Karpas-422 (cell line): ENCODE results near the gene AGAP2. TPM values are rescaled to one million over a fixed set of nuclear protein-coding genes. Genes with fewer than 3 reads are reported as not detected.

ENCODE experiments used
- DNase-seq: peaks from one replicate; pipeline ENCODE4 v3.0.0-alpha.2; 2015
- H2AFZ ChIP-seq: fragments of 200-600 bp; sonication (generic); 2 replicates; pipeline ENCODE4 v1.6.1; 2014; ENCODE audit warnings: antibody characterized with exemption, low read length, mixed read lengths
- H3K27ac ChIP-seq: fragments of 200-600 bp; sonication (generic); 2 replicates; pipeline ENCODE4 v1.5.1; 2014; ENCODE audit warnings: mild to moderate bottlenecking, low read length, moderate library complexity
- H3K27me3 ChIP-seq: fragments of 200-600 bp; sonication (generic); 2 replicates; pipeline ENCODE4 v1.6.1; 2014; ENCODE audit warnings: low read length, mixed read lengths
- H3K36me3 ChIP-seq: fragments of 200-600 bp; sonication (generic); 2 replicates; pipeline ENCODE4 v1.6.1; 2014; ENCODE audit warnings: low read length, mixed read lengths; ENCODE audit not compliant: insufficient read depth
- H3K4me1 ChIP-seq: fragments of 200-600 bp; sonication (generic); 2 replicates; pipeline ENCODE4 v1.6.1; 2014; ENCODE audit warnings: mild to moderate bottlenecking, low read length, mixed read lengths
- H3K4me2 ChIP-seq: fragments of 200-600 bp; sonication (generic); 2 replicates; pipeline ENCODE4 v1.6.1; 2014; ENCODE audit warnings: low read length, low read depth, mild to moderate bottlenecking; ENCODE audit not compliant: poor library complexity, severe bottlenecking
- H3K4me3 ChIP-seq: fragments of 200-600 bp; sonication (generic); 2 replicates; pipeline ENCODE4 v1.5.1; 2014; ENCODE audit warnings: mild to moderate bottlenecking, antibody characterized with exemption, low read length, mixed read lengths
- H3K79me2 ChIP-seq: fragments of 200-600 bp; sonication (generic); 2 replicates; pipeline ENCODE4 v1.6.1; 2014; ENCODE audit warnings: mild to moderate bottlenecking, low read length, mixed read lengths
- H3K9ac ChIP-seq: fragments of 200-600 bp; sonication (generic); 2 replicates; pipeline ENCODE4 v1.6.0; 2014; ENCODE audit warnings: low read length
- H3K9me2 ChIP-seq: fragments of 200-600 bp; sonication (generic), shearing (Covaris generic); replicated peaks from 2 replicates; pipeline ENCODE4 v1.6.0; 2014; ENCODE audit warnings: mild to moderate bottlenecking, low read length, moderate library complexity; ENCODE audit not compliant: insufficient read depth
- H3K9me3 ChIP-seq: fragments of 300-700, 200-600 bp; sonication (generic); 2 replicates; pipeline ENCODE4 v1.6.1; 2014; ENCODE audit warnings: low read length, mixed read lengths
- H4K20me1 ChIP-seq: fragments of 200-600 bp; sonication (generic); 2 replicates; pipeline ENCODE4 v1.6.1; 2014; ENCODE audit warnings: mild to moderate bottlenecking, antibody characterized with exemption, low read length, low read depth; ENCODE audit not compliant: insufficient read depth
- total RNA-seq: library from RNA; depleted of rRNA; stranded (reverse); fragments of >200 nt; shearing (Covaris generic); gene quantifications from 2 replicates; pipeline ENCODE4 v1.2.3, GENCODE V29; 2014; ENCODE audit warnings: low replicate concordance

AGAP2 gene
- total RNA-seq, 1 experiment from 2014 or later: 6.7 TPM

DNA sequence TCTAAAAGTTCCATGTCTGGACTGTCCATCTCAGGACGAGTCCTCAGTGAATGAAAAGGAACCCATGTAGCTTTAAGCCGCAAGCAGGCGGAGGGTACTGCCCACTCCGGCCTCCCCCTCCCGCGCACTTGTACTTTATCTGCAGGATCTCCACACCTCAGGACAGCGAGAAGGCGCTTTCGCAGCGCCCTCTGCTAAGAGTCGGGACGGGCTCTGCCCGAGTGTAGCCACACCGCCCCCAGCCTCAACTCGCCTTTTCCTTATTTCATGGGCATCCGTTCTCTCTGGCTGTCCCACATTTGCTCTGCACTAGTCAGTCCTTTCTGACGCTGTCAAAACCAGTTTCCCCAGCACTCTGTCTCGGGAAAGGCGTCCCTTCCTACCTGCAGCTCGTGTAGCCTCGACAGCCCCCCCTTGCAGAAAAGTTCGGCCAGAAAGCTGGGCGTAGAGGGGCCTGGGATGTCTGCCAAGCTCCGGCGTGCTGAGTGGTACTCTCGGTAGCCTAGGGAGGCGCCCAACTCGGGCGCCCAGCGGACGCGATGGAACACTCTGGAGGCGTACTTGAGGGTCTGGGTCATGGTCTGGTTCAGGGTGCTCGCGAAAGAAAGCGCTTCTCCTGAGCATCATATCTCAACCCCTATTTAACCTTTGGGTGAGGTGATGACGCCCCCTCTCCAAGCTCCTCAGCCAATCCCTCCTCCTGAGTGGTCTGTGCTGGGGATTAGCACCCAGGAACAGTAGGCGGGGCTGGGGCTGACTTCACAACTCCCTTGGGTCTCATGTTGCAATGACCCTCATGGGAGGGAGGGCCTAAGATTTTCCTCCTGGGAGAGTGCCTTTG lies 28.1 kb upstream of the AGAP2 start, which contains the start of gene CYP27B1:
CYP27B1 (minus strand) TSS at position 615 of the 841 bp plus-strand sequence; CDS start at position 578, 37 bp downstream.
- Histone ChIP-seq H3K4me1 (peaks cover 15% of the 10 kb centered on the region), H3K27ac (no peak within 1 kb of the TSS), H3K4me3 (no peak within 1 kb of the TSS), H3K4me2 (no peak within 1 kb of the TSS), H3K27me3 (no peaks in the 10 kb centered on the region), H3K9ac (no peak within 1 kb of the TSS), H2AFZ (no peak within 1 kb of the TSS), H4K20me1 (no peaks in the 10 kb centered on the region), H3K36me3 (peaks cover 4% of the 10 kb centered on the region; the same call in 1 of the 2 replicates), H3K9me2 (no peaks in the 10 kb centered on the region), H3K9me3 (no peaks in the 10 kb centered on the region), H3K79me2 (peaks cover 11% of the 10 kb centered on the region)
- DNase-seq: no peak

DNA sequence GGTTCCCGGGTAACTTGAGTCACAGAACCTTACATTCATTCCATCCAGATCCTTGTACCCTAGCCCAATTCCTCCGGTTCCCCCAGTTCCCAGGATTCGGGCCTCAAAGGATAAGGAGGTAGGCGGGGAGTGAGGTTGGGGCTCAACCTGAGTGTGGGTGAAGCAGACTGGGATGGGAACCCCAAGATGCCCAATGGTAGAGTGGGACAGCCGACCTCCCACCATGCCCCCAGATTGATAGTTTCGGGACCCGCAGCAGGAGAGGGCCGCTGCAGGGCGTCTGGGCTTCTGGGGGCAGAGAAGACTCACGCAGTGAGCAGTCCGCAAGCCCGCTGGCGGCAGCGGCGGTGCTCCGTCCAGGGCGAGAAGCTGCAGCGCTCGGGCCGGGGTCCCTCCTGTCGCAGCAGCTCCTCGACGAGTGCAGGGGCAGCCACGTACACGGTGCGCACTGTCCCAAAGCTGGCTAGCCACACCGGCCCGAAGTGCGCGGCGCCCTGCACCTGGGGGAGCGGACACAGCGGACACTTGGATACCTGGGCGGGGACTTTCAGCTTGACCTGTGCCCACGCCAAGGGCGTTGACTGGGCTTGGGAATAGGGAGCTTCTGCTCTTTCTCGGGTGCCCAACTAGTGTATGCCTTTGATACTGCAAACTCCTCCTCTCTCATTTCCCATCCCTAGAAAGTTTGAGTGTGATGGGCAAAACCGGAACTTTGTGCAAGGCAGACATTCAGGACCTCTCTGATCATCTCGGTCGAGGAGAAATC lies 27.3 kb upstream of the AGAP2 start:
- Histone ChIP-seq H4K20me1 (no peaks in the 10 kb centered on the region), H3K79me2 (peaks cover 5% of the 10 kb centered on the region), H3K4me3 (no peak overlapping the region), H3K9me3 (no peaks in the 10 kb centered on the region), H3K4me1 (peaks cover 9% of the 10 kb centered on the region), H3K9me2 (no peaks in the 10 kb centered on the region), H3K4me2 (no peak overlapping the region), H2AFZ (no peak overlapping the region), H3K36me3 (peaks cover 4% of the 10 kb centered on the region; the same call in 1 of the 2 replicates), H3K27ac (no peak overlapping the region), H3K9ac (no peak overlapping the region), H3K27me3 (no peaks in the 10 kb centered on the region)
- no peak for DNase-seq

DNA sequence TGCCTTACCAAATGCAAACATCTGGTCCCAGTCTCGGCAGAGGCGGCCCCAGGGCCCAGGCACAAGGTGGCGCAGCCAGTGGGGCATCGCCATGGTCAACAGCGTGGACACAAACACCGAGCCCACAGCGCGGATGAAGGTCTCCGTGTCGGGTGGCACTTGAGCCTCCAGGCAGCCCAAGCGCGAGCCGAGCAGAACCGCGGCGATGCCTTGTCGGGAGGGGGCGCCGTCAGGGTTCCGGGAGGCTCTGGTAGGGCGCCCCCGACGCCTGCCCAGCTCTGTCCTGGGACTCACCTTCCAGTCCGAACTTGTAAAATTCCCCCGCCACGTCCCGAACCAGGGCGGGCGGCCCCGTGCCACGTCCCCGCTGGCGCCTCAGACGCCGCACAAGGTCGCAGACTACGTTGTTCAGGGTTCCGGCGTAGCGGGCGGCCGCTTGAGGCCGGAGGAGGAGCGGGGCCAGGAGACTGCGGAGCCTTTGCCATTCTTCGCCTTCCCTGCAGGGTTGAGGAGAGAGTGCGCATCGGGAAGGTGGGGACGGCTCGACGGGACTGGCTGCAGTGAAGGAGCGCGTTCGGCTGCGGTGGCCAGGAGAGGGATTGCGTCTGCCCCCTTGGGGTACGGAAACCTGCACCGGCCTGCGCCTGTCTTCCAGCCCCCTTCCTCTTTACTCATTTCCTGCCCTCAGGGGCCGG lies 26.6 kb upstream of the AGAP2 start:
- Histone ChIP-seq H4K20me1 (peaks cover 5% of the 10 kb centered on the region), H2AFZ (no peak overlapping the region), H3K4me2 (no peak overlapping the region), H3K36me3 (peaks cover 3% of the 10 kb centered on the region; the same call in 1 of the 2 replicates), H3K9me3 (no peaks in the 10 kb centered on the region), H3K27ac (no peak overlapping the region), H3K4me3 (0 out of 2 replicates have a peak overlapping the region, but pooled peaks have one; percentile 0), H3K4me1 (peaks cover 4% of the 10 kb centered on the region; the same call in 1 of the 2 replicates), H3K27me3 (no peaks in the 10 kb centered on the region), H3K9ac (no peak overlapping the region), H3K79me2 (no peaks in the 10 kb centered on the region), H3K9me2 (no peaks in the 10 kb centered on the region)
- DNase-seq: no peak

DNA sequence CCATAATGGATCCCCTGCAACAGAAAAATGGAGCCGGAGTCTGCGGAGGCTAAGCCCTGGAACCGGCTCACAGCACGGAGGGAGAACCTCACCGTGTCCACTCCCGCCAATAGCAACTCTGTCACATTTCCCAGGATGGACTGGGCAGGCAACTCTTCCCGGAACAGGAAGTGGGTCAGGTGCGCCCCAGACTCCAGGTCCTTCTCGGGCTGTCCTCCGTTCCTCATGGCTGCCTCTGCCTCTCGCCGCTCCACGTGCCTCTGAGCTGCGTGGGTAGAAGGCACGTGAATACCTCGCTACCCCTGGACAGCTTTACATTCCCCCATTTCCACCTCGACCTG lies 26.1 kb upstream of the AGAP2 start:
- H3K36me3 ChIP-seq: peaks cover 9% of the 10 kb centered on the region; the same call in 1 of the 2 replicates
- H3K4me1 ChIP-seq: peaks cover 4% of the 10 kb centered on the region; the same call in 1 of the 2 replicates
- H4K20me1 ChIP-seq: peaks cover 10% of the 10 kb centered on the region
- H3K4me3 ChIP-seq: 0 out of 2 replicates have a peak overlapping the region, but pooled peaks have one; percentile 0
- no peak overlapping the region for H3K9ac ChIP-seq
- no peak overlapping the region for H3K27ac ChIP-seq
- DNase-seq: no peak
- H2AFZ ChIP-seq: no peak overlapping the region
- H3K9me3 ChIP-seq: no peaks in the 10 kb centered on the region
- H3K27me3 ChIP-seq: no peaks in the 10 kb centered on the region
- no peak overlapping the region for H3K4me2 ChIP-seq
- H3K9me2 ChIP-seq: no peaks in the 10 kb centered on the region
- peaks cover 4% of the 10 kb centered on the region for H3K79me2 ChIP-seq

DNA sequence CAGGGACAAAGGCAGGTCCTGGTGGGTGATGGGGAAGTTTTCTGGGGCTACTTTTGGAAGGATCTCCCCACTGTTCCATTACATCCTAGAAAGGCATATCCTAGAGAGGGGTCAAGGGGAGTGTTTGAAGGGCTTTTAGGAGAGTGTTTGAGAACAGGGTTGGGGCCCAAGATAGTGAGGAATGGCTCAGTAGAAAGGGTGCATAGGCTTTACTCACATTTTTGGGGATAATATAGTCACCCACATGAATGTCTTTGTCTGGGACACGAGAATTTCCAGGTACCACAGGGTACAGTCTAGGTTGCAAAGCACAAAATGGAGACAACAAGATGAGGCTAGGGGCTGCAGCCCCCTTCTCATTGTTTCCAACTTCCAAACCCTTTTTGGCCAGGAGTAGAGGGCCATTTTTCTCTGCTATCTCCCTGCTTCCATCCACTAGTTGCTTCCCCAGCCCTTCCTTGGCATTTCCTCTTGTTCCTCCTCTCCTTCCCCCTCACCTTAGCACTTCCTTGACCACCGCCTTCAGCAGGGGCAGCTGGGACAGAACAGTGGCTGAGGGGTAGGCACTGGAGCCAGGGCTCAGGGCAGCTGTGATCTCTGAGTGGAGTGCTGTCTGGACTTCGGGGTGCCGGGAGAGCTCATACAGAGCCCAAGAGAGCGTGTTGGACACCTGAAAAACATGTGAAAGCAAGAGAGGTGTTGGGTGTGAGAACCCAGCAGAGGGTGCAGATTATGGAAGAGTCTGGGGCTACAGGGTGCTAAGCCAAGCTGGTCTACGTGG lies 25.5 kb upstream of the AGAP2 start:
- no peaks in the 10 kb centered on the region for H3K27me3 ChIP-seq
- no peak overlapping the region for H3K27ac ChIP-seq
- H3K4me1 ChIP-seq: peaks cover 4% of the 10 kb centered on the region; the same call in 1 of the 2 replicates
- H3K9me2 ChIP-seq: no peaks in the 10 kb centered on the region
- no peak overlapping the region for H2AFZ ChIP-seq
- peaks cover 10% of the 10 kb centered on the region; the same call in 1 of the 2 replicates for H3K36me3 ChIP-seq
- H3K9me3 ChIP-seq: no peaks in the 10 kb centered on the region
- no peak overlapping the region for H3K9ac ChIP-seq
- peaks cover 11% of the 10 kb centered on the region for H4K20me1 ChIP-seq
- no peak for DNase-seq
- H3K4me3 ChIP-seq: no peak overlapping the region
- peaks cover 7% of the 10 kb centered on the region for H3K79me2 ChIP-seq
- H3K4me2 ChIP-seq: no peak overlapping the region

DNA sequence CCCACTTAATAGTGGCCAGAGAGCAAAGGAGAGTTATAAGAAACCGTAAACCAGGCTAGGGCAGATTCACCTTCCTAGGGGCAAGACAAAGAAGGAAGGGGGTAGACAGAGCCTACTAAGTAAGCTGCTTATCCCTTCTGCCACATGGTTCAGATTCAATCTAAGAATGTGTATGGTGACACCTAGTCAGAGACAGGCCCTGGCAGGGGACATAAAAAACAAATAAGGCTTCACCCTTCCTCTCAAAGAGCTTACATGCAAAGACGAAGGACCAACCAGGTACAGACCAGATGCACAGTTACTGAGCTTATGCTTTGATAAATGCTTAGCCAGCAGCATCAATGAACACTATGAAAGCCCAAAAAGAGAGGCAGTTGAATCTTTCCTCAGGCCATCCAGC lies 23.9 kb upstream of the AGAP2 start:
- no peak for DNase-seq
- no peaks in the 10 kb centered on the region for H3K9me2 ChIP-seq
- H4K20me1 ChIP-seq: peaks cover 11% of the 10 kb centered on the region
- H3K9ac ChIP-seq: no peak overlapping the region
- no peak overlapping the region for H3K27ac ChIP-seq
- no peak overlapping the region for H3K4me3 ChIP-seq
- no peaks in the 10 kb centered on the region for H3K27me3 ChIP-seq
- H3K36me3 ChIP-seq: peaks cover 25% of the 10 kb centered on the region
- H3K4me2 ChIP-seq: no peak overlapping the region
- peaks cover 13% of the 10 kb centered on the region for H3K79me2 ChIP-seq
- H2AFZ ChIP-seq: no peak overlapping the region
- no peaks in the 10 kb centered on the region for H3K9me3 ChIP-seq
- H3K4me1 ChIP-seq: peaks cover 4% of the 10 kb centered on the region; the same call in 1 of the 2 replicates

DNA sequence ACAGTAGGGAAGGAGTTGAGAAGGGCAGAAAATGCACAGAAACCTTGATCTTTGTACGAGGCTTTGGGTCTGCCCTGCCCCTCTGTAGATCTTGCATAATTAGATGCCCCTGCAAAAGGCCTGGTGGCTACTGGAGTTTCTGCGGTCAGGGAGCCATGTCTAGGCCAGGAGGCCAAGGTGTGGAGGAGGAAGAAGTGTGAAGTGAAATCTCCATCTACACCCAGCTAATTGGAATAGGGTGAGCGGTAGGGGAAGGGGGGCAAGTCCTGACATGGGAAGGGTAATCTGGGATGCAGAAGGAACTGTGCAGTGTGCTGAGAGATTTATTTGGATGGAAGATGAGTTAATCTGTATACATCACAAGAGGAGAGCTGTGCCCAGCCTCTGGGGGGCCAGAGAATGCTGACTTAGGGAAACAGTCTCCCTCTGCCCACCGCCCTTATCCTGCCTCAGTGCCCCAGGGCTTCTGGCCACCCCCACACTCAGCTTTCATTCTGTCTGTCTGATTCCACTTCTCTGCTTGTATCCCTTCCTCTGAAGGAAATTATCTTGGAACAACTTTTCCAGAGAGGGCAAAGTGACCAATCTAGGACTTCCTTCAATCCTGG lies 23.0 kb upstream of the AGAP2 start:
- no peak for DNase-seq
- Histone ChIP-seq H3K36me3 (peaks cover 25% of the 10 kb centered on the region), H3K9ac (no peak overlapping the region), H3K4me2 (no peak overlapping the region), H3K4me3 (no peak overlapping the region), H3K27me3 (no peaks in the 10 kb centered on the region), H3K79me2 (peaks cover 21% of the 10 kb centered on the region), H3K9me3 (no peaks in the 10 kb centered on the region), H3K9me2 (no peaks in the 10 kb centered on the region), H2AFZ (no peak overlapping the region), H4K20me1 (peaks cover 11% of the 10 kb centered on the region), H3K27ac (no peak overlapping the region), H3K4me1 (peaks cover 11% of the 10 kb centered on the region)
